Erythroblast (primary cell): Measurements from ENCODE around the gene GAN.

Source experiments
- DNase-seq, 2 experiments: peaks; one replicate each; lab custom pipeline; 2025; lab: John Stamatoyannopoulos, UW
- GATA1 ChIP-seq: IDR thresholded peaks from 2 replicates; pipeline ENCODE4 v1.6.1; 2011; ENCODE audit warnings: low read depth, mild to moderate bottlenecking, control low read depth, low read length, moderate library complexity
- POLR2A ChIP-seq: IDR thresholded peaks from 2 replicates; pipeline ENCODE4 v1.6.1; 2011; ENCODE audit warnings: mild to moderate bottlenecking, low read length

GAN gene

GRCh38 chr16:81429045-81429521 is 114.3 kb downstream of the GAN start:
- TF ChIP-seq POLR2A (no peak), GATA1 (no peak)
- DNase-seq: peak; percentile 22 to 36

GRCh38 chr16:81431554-81432353 is 117.0 kb downstream of the GAN start:
- TF ChIP-seq POLR2A (no peak), GATA1 (no peak)
- DNase-seq: peak in 1 of 2 experiments; percentile 13

DNA sequence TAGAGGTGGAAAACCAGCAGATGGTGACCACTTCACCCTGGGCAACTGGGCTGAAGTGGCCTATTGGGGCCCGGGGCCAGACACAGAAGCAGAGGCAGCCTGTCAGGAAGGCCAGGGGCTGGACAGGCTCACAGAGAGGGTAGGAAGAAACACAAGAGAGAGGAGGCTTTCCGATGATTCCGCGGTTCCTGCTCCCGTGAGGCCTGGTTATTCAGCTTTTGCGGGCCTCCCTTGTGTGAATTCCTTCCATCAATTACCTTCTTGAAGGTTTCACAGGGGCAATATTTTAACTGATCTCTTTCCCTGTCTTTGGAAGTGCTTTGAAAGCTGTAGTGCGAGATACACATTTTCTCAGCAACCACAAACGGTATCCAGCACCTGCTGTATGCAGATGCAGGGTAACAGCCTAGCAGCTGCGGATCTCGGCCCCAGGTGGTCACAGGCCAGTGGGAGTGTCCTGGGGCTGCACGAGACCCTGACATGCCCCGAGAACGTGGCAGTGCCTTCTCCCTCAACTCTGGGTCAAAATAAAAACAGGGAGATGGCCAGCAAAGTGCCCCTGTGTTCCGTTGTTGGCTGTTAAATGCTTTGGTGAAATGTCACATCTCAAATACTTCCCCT is 118.3 kb downstream of the GAN start:
- no peak for DNase-seq
- TF ChIP-seq GATA1: no peak
- TF ChIP-seq POLR2A: no peak

GRCh38 chr16:81435103-81435502 is 120.3 kb downstream of the GAN start:
- DNase-seq: no peak

DNA sequence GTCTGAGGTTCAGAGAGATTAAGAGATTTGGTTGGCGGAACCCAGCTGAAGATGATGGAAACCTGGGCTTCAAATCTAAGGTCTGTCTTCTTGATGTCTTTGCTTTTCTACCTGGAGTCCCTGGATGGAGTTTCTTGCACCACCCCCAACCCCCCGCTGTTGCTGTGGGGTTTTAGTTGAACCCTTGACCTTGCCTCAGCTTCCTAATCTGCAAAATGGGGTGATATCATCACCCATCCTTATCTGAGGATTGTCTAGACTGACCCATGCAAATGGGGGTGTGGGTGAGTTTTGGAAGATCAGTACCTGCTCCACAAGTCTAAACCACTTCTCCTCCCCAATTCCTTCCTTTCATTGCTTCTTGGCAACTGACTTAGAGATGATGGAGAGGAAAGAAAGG is 120.8 kb downstream of the GAN start:
- no peak for TF ChIP-seq POLR2A
- no peak for TF ChIP-seq GATA1
- DNase-seq: no peak

More at GRCh38 chr16:81435103-81435502, 120.3 kb downstream of the GAN start:
- no peak for TF ChIP-seq GATA1
- TF ChIP-seq POLR2A: no peak

DNA sequence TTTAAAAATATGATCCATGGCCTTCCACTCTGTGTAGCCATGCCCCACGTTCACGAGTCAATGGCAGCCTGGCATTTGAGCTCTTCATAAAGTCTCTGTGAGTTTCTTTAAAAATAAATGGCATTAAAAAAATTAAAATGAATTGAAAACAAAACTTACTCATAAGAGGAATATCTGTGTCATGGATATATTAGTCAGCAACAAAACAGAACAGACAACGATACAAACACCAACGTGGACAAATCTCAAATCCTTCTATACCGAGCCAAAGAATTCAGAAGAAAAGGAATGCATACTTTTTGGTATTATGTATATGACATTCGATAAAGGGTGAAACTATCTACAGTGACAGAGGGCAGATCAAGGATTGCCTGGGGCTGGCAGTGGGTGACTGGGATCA is 121.6 kb downstream of the GAN start:
- DNase-seq: no peak
- TF ChIP-seq POLR2A: no peak
- TF ChIP-seq GATA1: no peak

GRCh38 chr16:81437865-81438264 is 123.1 kb downstream of the GAN start:
- DNase-seq: no peak
- TF ChIP-seq POLR2A (no peak), GATA1 (no peak)
